ENCODE data around the gene IGSF23. TPM values are rescaled to one million over a fixed set of nuclear protein-coding genes. Genes with fewer than 3 reads are reported as not detected.

IGSF23 gene
- total and polyA plus RNA-seq, 2 experiments from 2014 or later: not detected

GRCh38 chr19:44680536-44680935, 67.2 kb downstream of the IGSF23 start:
- no peak for ATAC-seq
- Histone ChIP-seq H3K36me3 (ENCODE audit: insufficient read depth) (no peaks in the 10 kb centered on the region), H3F3A (replicated peaks; ENCODE audit: low read depth) (no peaks in the 10 kb centered on the region), H3K79me2 (replicated peaks; ENCODE audit: insufficient read depth) (no peaks in the 10 kb centered on the region), H3K4me3 (no peak overlapping the region), H3K27ac (ENCODE audit: low read depth) (no peak overlapping the region), H2AFZ (no peak overlapping the region), H3K9me2 (ENCODE audit: insufficient read depth) (no peaks in the 10 kb centered on the region), H4K20me1 (replicated peaks; ENCODE audit: insufficient read depth) (no peaks in the 10 kb centered on the region), H3K27me3 (ENCODE audit: insufficient read depth) (no peaks in the 10 kb centered on the region), H3K4me2 (no peak overlapping the region), H3K4me1 (ENCODE audit: insufficient read depth) (no peaks in the 10 kb centered on the region)
- no peaks in the 10 kb centered on the region for H3K9me3 Mint-ChIP-seq
- peaks cover 7% of the 10 kb centered on the region; the same call in 2 of the 3 replicates for H3K4me1 Mint-ChIP-seq
- H3K27ac Mint-ChIP-seq: no peak overlapping the region
- 0 out of 3 replicates have a peak, but pooled peaks cover 3% of the 10 kb centered on the region for H3K36me3 Mint-ChIP-seq (ENCODE audit: low read depth)
- DNase-seq (ENCODE audit: low spot score): no peak
- no peak overlapping the region for H3K4me3 Mint-ChIP-seq
- peaks cover 7% of the 10 kb centered on the region for H3K27me3 Mint-ChIP-seq (ENCODE audit: insufficient read depth, low read depth, poor library complexity)
- TF ChIP-seq NANOG (IDR thresholded peaks at IDR 0.05; ENCODE audit: borderline replicate concordance) (no peak), ZNF331 (CRISPR knock-in tag; IDR thresholded peaks at IDR 0.05; ENCODE audit: low read depth) (no peak), POLR2AphosphoS5 (IDR thresholded peaks at IDR 0.05; ENCODE audit: low read depth) (no peak), ZNF462 (CRISPR knock-in tag; IDR thresholded peaks at IDR 0.05) (no peak), REST (IDR thresholded peaks at IDR 0.05; ENCODE audit: unreplicated experiment) (no peak), CTCF (conservative IDR thresholded peaks at IDR 0.05; ENCODE audit: low read depth in 2 of 2) (no peak), ZNF114 (CRISPR knock-in tag; IDR thresholded peaks at IDR 0.05) (no peak), ETS1 (IDR thresholded peaks at IDR 0.05) (no peak), JUNB (IDR thresholded peaks at IDR 0.05; ENCODE audit: unreplicated experiment) (no peak), STAT1 (IDR thresholded peaks at IDR 0.05; ENCODE audit: unreplicated experiment) (no peak), EZH2phosphoT487 (IDR thresholded peaks at IDR 0.05; ENCODE audit: unreplicated experiment) (no peak), EZH2 (IDR thresholded peaks at IDR 0.05; ENCODE audit: low read depth, unreplicated experiment) (no peak), CREB1 (CRISPR knock-in tag; IDR thresholded peaks at IDR 0.05; ENCODE audit: low read depth) (no peak)

Measured in GM23338 (cell line).